ENCODE data around the gene KCNB1.

The KCNB1 gene

GRCh38 chr20:49408509-49409104, 73.9 kb downstream of the KCNB1 start:
- Histone ChIP-seq H3K27ac (ENCODE audit: low read depth, low read length) (no peak overlapping the region), H3K9me3 (ENCODE audit: control insufficient read depth, insufficient read depth, low read length) (no peaks in the 10 kb centered on the region), H3K4me1 (ENCODE audit: control insufficient read depth, low read length) (no peaks in the 10 kb centered on the region), H3K79me2 (ENCODE audit: control insufficient read depth, low read length) (no peaks in the 10 kb centered on the region), H3F3A (ENCODE audit: control insufficient read depth, insufficient read depth) (no peaks in the 10 kb centered on the region), H3K4me3 (ENCODE audit: low read length) (no peak overlapping the region), H4K20me1 (ENCODE audit: control insufficient read depth, insufficient read depth, low read depth, low read length) (no peaks in the 10 kb centered on the region), H3K4me2 (ENCODE audit: low read length) (no peak overlapping the region), H3K9me2 (replicated peaks; ENCODE audit: control insufficient read depth, low read length) (no peaks in the 10 kb centered on the region), H3K27me3 (ENCODE audit: control insufficient read depth, low read length) (peaks cover 17% of the 10 kb centered on the region; the same call in 1 of the 2 replicates), H3K36me3 (ENCODE audit: control insufficient read depth, low read length) (no peaks in the 10 kb centered on the region)
- TF ChIP-seq EZH2phosphoT487 (IDR thresholded peaks at IDR 0.05; ENCODE audit: borderline replicate concordance, low read length): no peak
- no peak for TF ChIP-seq CTCF (IDR thresholded peaks at IDR 0.05; ENCODE audit: low read depth, low read length, poor library complexity, severe bottlenecking)

GRCh38 chr20:49406666-49407065, 75.8 kb downstream of the KCNB1 start:
- H3K79me2 ChIP-seq (ENCODE audit: control insufficient read depth, low read length): no peaks in the 10 kb centered on the region
- H3K36me3 ChIP-seq (ENCODE audit: control insufficient read depth, low read length): no peaks in the 10 kb centered on the region
- no peaks in the 10 kb centered on the region for H3K9me2 ChIP-seq (replicated peaks; ENCODE audit: control insufficient read depth, low read length)
- no peak overlapping the region for H3K4me2 ChIP-seq (ENCODE audit: low read length)
- no peak overlapping the region for H3K27ac ChIP-seq (ENCODE audit: low read depth, low read length)
- no peaks in the 10 kb centered on the region for H3K4me1 ChIP-seq (ENCODE audit: control insufficient read depth, low read length)
- no peaks in the 10 kb centered on the region for H4K20me1 ChIP-seq (ENCODE audit: control insufficient read depth, insufficient read depth, low read depth, low read length)
- H3K27me3 ChIP-seq (ENCODE audit: control insufficient read depth, low read length): peaks cover 15% of the 10 kb centered on the region; the same call in 1 of the 2 replicates
- no peak overlapping the region for H3K4me3 ChIP-seq (ENCODE audit: low read length)
- H3F3A ChIP-seq (ENCODE audit: control insufficient read depth, insufficient read depth): no peaks in the 10 kb centered on the region
- TF ChIP-seq EZH2phosphoT487 (IDR thresholded peaks at IDR 0.05; ENCODE audit: borderline replicate concordance, low read length) (no peak), CTCF (IDR thresholded peaks at IDR 0.05; ENCODE audit: low read depth, low read length, poor library complexity, severe bottlenecking) (no peak)
- no peaks in the 10 kb centered on the region for H3K9me3 ChIP-seq (ENCODE audit: control insufficient read depth, insufficient read depth, low read length)

GRCh38 chr20:49405696-49406095, 76.8 kb downstream of the KCNB1 start:
- no peaks in the 10 kb centered on the region for H3K9me2 ChIP-seq (replicated peaks; ENCODE audit: control insufficient read depth, low read length)
- H3K27me3 ChIP-seq (ENCODE audit: control insufficient read depth, low read length): peaks cover 15% of the 10 kb centered on the region; the same call in 1 of the 2 replicates
- no peaks in the 10 kb centered on the region for H3K9me3 ChIP-seq (ENCODE audit: control insufficient read depth, insufficient read depth, low read length)
- no peaks in the 10 kb centered on the region for H3F3A ChIP-seq (ENCODE audit: control insufficient read depth, insufficient read depth)
- no peaks in the 10 kb centered on the region for H3K4me1 ChIP-seq (ENCODE audit: control insufficient read depth, low read length)
- H3K27ac ChIP-seq (ENCODE audit: low read depth, low read length): no peak overlapping the region
- no peaks in the 10 kb centered on the region for H3K79me2 ChIP-seq (ENCODE audit: control insufficient read depth, low read length)
- no peaks in the 10 kb centered on the region for H4K20me1 ChIP-seq (ENCODE audit: control insufficient read depth, insufficient read depth, low read depth, low read length)
- TF ChIP-seq EZH2phosphoT487 (IDR thresholded peaks at IDR 0.05; ENCODE audit: borderline replicate concordance, low read length): no peak
- no peak for TF ChIP-seq CTCF (IDR thresholded peaks at IDR 0.05; ENCODE audit: low read depth, low read length, poor library complexity, severe bottlenecking)
- H3K4me2 ChIP-seq (ENCODE audit: low read length): no peak overlapping the region
- no peak overlapping the region for H3K4me3 ChIP-seq (ENCODE audit: low read length)
- no peaks in the 10 kb centered on the region for H3K36me3 ChIP-seq (ENCODE audit: control insufficient read depth, low read length)

Measured in DOHH2 (cell line).